K562 (cell line): ENCODE results near the gene SIKE1. TPM values are rescaled to one million over a fixed set of nuclear protein-coding genes. Genes with fewer than 3 reads are reported as not detected.
A peak's percentile ranks its signal among the peaks of the same experiment; 100 is the strongest.

Experiments
- ATAC-seq: fragments of 200-7000 bp; cut with Tn5 transposase; 3 replicates; pipeline ENCODE4 v1.9.1; 2020; ENCODE audit warnings: moderate library complexity
- BruUV-seq: library from RNA; stranded (reverse); fragments of 400-500 nt; replicated peaks from 2 replicates; lab custom pipeline; 2021; lab: Mats Ljungman, UMichigan
- CTCF ChIA-PET: fragments of 300-600 bp; formaldehyde crosslinking; extraction: SDS; loops from one replicate; lab custom pipeline; 2021; ENCODE audit warnings: low intra/inter-chr PET ratio; lab: Yijun Ruan, JAX
- POLR2A ChIA-PET: fragments of 300-600, 350-650 bp; sonication (Branson Sonifier 250); formaldehyde crosslinking; extraction: SDS; loops from one replicate; lab custom pipeline; 2021; ENCODE audit warnings: antibody characterized with exemption, inconsistent platforms; lab: Yijun Ruan, JAX
- DNase-seq, 4 experiments: peaks; one replicate each; pipeline versions ENCODE4 v3.0.0 to v3.0.0-alpha.2; 2011 to 2018; ENCODE audit warnings: low spot score in 3 of 4, mixed read lengths in 3 of 4; ENCODE audit errors: extremely low read depth in 1 of 4
- FAIRE-seq: peaks from 2 replicates; lab custom pipeline; 2011; peaks lifted over from hg19 to GRCh38; lab: Jason Lieb, UNC
- H2AFZ ChIP-seq: 2 replicates; pipeline ENCODE4 v1.6.0; 2011; ENCODE audit warnings: low read depth, low read length, control low read depth, inconsistent platforms
- H3K27ac ChIP-seq: fragments of 200-600 bp; 3 replicates; pipeline ENCODE4 v1.8.0; 2011; ENCODE audit warnings: low read depth, mild to moderate bottlenecking, control low read depth, inconsistent platforms, low read length, moderate library complexity, mixed read lengths; ENCODE audit errors: extremely low read depth
- H3K27me3 ChIP-seq, 2 experiments: fragments of 300-600 bp in 1 of 2; 2 replicates in 1 of 2; 3 replicates in 1 of 2; pipeline versions ENCODE4 v1.6.0 to v1.8.0; 2011; ENCODE audit warnings: inconsistent platforms in 2 of 2, low read length in 2 of 2, mild to moderate bottlenecking in 1 of 2, mixed read lengths in 1 of 2, moderate library complexity in 1 of 2; ENCODE audit not compliant: control insufficient read depth in 2 of 2, insufficient read depth in 2 of 2
- H3K36me3 ChIP-seq: fragments of 300-600 bp; 3 replicates; pipeline ENCODE4 v1.8.0; 2011; ENCODE audit warnings: mild to moderate bottlenecking, low read length, inconsistent platforms; ENCODE audit not compliant: control insufficient read depth, insufficient read depth
- H3K4me1 ChIP-seq, 2 experiments: fragments of 200-600 bp in 1 of 2; replicated peaks in 1 of 2; 2 replicates in 1 of 2; 3 replicates in 1 of 2; pipeline versions ENCODE4 v1.5.1 to v1.8.0; 2011; ENCODE audit warnings: inconsistent platforms in 2 of 2, low read length in 2 of 2, mild to moderate bottlenecking in 1 of 2, mixed read lengths in 1 of 2, moderate library complexity in 1 of 2; ENCODE audit not compliant: control insufficient read depth in 2 of 2, insufficient read depth in 2 of 2
- H3K4me2 ChIP-seq: 2 replicates; pipeline ENCODE4 v1.6.1; 2011; ENCODE audit warnings: low read length, control low read depth, inconsistent platforms, mixed read lengths; ENCODE audit not compliant: insufficient read depth
- H3K4me3 ChIP-seq: fragments of 200-600 bp; sonication (generic), shearing (Covaris generic); 2 replicates; pipeline ENCODE4 v1.5.1; 2016; ENCODE audit warnings: control low read depth, inconsistent platforms
- H3K79me2 ChIP-seq: fragments of 200-600 bp; 3 replicates; pipeline ENCODE4 v1.8.0; 2011; ENCODE audit warnings: low read length, inconsistent platforms; ENCODE audit not compliant: control insufficient read depth, insufficient read depth
- H3K9ac ChIP-seq, 2 experiments: 2 replicates each; pipeline versions ENCODE4 v1.6.0 to v1.6.1; 2011; ENCODE audit warnings: low read depth in 2 of 2, low read length in 2 of 2, control low read depth in 1 of 2, inconsistent platforms in 1 of 2, mild to moderate bottlenecking in 1 of 2, mixed read lengths in 1 of 2; ENCODE audit not compliant: insufficient read depth in 1 of 2
- H3K9me1 ChIP-seq: one replicate; pipeline ENCODE4 v1.6.0; 2011; ENCODE audit warnings: inconsistent platforms, mild to moderate bottlenecking, low read length, moderate library complexity; ENCODE audit not compliant: control insufficient read depth, insufficient read depth
- H3K9me3 ChIP-seq: replicated peaks from 2 replicates; pipeline ENCODE4 v1.5.1; 2011; ENCODE audit warnings: low read depth, low read length, inconsistent platforms; ENCODE audit not compliant: control insufficient read depth, insufficient read depth
- H4K20me1 ChIP-seq: replicated peaks from 2 replicates; pipeline ENCODE4 v1.6.1; 2011; ENCODE audit warnings: low read length, inconsistent platforms, mixed read lengths; ENCODE audit not compliant: control insufficient read depth, insufficient read depth
- DNMT1 ChIP-seq: fragments of 450-650 bp; IDR thresholded peaks from 2 replicates; pipeline ENCODE4 v1.6.1; 2016; ENCODE audit warnings: antibody characterized with exemption, mild to moderate bottlenecking
- PTRF ChIP-seq: fragments of 450-650 bp; IDR thresholded peaks from 2 replicates; pipeline ENCODE4 v1.6.1; 2016; ENCODE audit warnings: mild to moderate bottlenecking, missing genetic modification characterization, missing compliant biosample characterization
- ZNF121 ChIP-seq: sonication (generic); formaldehyde crosslinking; conservative IDR thresholded peaks from 2 replicates; pipeline ENCODE4 v1.8.0; 2022; ENCODE audit warnings: missing genetic modification reagents
- WGBS: fragments of 100-300 bp; shearing (Covaris generic); methylation state at CpG from one replicate; pipeline ENCODE4 v1.1.6; 2016; ENCODE audit warnings: low coverage, mixed read lengths; ENCODE audit not compliant: insufficient coverage; ENCODE audit errors: missing lambda C conversion rate; 5-methylcytosine and 5-hydroxymethylcytosine counted together
- in situ Hi-C: fragments of 300-500 bp; cut with MboI; formaldehyde crosslinking; loops from 4 replicates; pipeline ENCODE4 v1.15.0; 2018; ENCODE audit warnings: inconsistent platforms, mixed read lengths
- intact Hi-C: fragments of 100-400 bp; cut with micrococcal nuclease; formaldehyde crosslinking; loops from 2 replicates; pipeline ENCODE4 v1.14.2; 2022
- polyA plus RNA-seq, 8 experiments: library from polyadenylated mRNA; depleted of rRNA in 4 of 8; stranded (reverse) in 5 of 8; unstranded in 3 of 8; fragments of >200 nt; fragmentation: Nextera tagmentation in 2 of 8; fragmentation: Illumina TruSeq in 1 of 8; extraction: Ambion mirVana in 2 of 8; extraction: Trizol in 1 of 8; gene quantifications; 2 replicates each; pipeline versions ENCODE4 v1.2.1 to v1.2.3, GENCODE V29; 2011 to 2014; ENCODE audit warnings: inconsistent platforms in 1 of 8, missing spikeins in 1 of 8
- total RNA-seq, 7 experiments: library from RNA; depleted of rRNA in 6 of 7; stranded (reverse); fragments of >200 nt in 6 of 7; fragmentation: Illumina TruSeq in 2 of 7; extraction: Trizol in 2 of 7; gene quantifications; 2 replicates each; pipeline versions ENCODE4 v1.2.1 to v1.2.3, GENCODE V29; 2011 to 2021; ENCODE audit warnings: low replicate concordance in 1 of 7
- TF ChIP-seq, protein P1 (sequence below): fragments of 450-650 bp; formaldehyde crosslinking; IDR thresholded peaks from 2 replicates; pipeline ENCODE4 v1.4.0; 2020; ENCODE audit warnings: mild to moderate bottlenecking, mixed read lengths

Gene SIKE1
- total and polyA plus RNA-seq, 9 of the 15 experiments (the other 6 are each of a cell fraction or from before 2014, with no cell fraction given), result 21.8 to 144 (median 76.3) TPM

DNA sequence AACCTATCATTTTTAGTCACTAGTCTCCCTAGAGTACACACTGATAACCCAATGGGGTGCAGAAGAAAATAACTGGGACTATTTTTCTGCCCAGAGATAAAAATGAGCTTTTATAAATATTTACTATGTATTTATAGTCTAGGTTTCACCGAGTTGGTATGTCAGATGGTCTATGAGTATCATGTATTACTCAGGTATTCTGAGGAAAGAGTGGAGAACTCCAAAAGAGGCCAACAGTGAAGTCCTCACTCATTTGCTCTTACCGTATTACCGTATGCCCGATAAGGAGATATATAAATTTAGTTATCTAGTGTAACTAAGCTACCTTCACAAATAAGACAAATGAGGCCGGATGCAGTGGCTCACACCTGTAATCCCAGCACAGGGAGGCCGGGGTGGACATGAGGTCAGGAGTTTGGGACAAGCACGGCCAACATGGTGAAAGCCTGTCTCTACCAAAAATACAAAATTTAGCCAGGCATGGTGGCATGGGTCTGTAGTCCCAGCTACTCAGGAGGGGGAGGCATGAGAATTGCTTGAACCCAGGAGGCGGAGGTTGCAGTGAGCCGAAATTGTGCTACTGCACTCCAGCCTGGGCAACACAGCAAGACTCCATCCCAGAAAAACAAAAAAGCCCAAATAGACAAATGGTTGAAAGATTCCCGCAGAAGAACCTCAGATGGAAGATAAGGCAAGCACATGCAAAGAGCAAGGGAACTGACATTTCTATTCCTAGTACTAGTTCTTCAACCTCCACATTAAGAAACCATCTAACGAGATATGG lies 38.3 kb downstream of the SIKE1 start:
- Histone ChIP-seq H3K27ac (no peak overlapping the region), H4K20me1 (0 out of 2 replicates have a peak, but pooled peaks cover 3% of the 10 kb centered on the region), H3K9ac (no peak overlapping the region), H3K79me2 (peaks cover 94% of the 10 kb centered on the region), H3K4me2 (no peak overlapping the region), H3K4me3 (no peak overlapping the region), H3K27me3 (no peaks in the 10 kb centered on the region), H2AFZ (no peak overlapping the region), H3K36me3 (peaks cover 96% of the 10 kb centered on the region), H3K4me1 (no peaks in the 10 kb centered on the region), H3K9me1 (no peaks in the 10 kb centered on the region), H3K9me3 (no peaks in the 10 kb centered on the region)
- no TSS peak for BruUV-seq
- FAIRE-seq (no peak), ATAC-seq (no peak), DNase-seq (no peak)
- TF ChIP-seq PTRF, result no peak
- TF ChIP-seq, protein P1, sequence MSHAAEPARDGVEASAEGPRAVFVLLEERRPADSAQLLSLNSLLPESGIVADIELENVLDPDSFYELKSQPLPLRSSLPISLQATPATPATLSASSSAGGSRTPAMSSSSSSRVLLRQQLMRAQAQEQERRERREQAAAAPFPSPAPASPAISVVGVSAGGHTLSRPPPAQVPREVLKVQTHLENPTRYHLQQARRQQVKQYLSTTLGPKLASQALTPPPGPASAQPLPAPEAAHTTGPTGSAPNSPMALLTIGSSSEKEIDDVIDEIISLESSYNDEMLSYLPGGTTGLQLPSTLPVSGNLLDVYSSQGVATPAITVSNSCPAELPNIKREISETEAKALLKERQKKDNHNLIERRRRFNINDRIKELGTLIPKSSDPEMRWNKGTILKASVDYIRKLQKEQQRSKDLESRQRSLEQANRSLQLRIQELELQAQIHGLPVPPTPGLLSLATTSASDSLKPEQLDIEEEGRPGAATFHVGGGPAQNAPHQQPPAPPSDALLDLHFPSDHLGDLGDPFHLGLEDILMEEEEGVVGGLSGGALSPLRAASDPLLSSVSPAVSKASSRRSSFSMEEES (CRISPR knock-in tag), result no peak
- 0 out of 2 replicates have a peak, but pooled peaks have one; percentile 25 for TF ChIP-seq ZNF121
- no peak for TF ChIP-seq DNMT1
- CTCF ChIA-PET, result no interaction called here
- POLR2A ChIA-PET, result interaction anchor here (1.2 to 2.2 kb wide), 5 partner anchors 9 to 38 kb away, joined by 3 to 16 read pairs (median 4); partner anchors contain the start of genes NRAS and SIKE1
- WGBS, result 92% methylated on average over 11 of the region's 11 CpGs
- intact Hi-C loops, result no loop called here
- in situ Hi-C loops, result no loop called here
